Measurements from ENCODE around the gene CD81. TPM values are rescaled to one million over a fixed set of nuclear protein-coding genes. Genes with fewer than 3 reads are reported as not detected.

Gene CD81
- total RNA-seq, 2 experiments from 2014 or later = 181 to 183 TPM

DNA sequence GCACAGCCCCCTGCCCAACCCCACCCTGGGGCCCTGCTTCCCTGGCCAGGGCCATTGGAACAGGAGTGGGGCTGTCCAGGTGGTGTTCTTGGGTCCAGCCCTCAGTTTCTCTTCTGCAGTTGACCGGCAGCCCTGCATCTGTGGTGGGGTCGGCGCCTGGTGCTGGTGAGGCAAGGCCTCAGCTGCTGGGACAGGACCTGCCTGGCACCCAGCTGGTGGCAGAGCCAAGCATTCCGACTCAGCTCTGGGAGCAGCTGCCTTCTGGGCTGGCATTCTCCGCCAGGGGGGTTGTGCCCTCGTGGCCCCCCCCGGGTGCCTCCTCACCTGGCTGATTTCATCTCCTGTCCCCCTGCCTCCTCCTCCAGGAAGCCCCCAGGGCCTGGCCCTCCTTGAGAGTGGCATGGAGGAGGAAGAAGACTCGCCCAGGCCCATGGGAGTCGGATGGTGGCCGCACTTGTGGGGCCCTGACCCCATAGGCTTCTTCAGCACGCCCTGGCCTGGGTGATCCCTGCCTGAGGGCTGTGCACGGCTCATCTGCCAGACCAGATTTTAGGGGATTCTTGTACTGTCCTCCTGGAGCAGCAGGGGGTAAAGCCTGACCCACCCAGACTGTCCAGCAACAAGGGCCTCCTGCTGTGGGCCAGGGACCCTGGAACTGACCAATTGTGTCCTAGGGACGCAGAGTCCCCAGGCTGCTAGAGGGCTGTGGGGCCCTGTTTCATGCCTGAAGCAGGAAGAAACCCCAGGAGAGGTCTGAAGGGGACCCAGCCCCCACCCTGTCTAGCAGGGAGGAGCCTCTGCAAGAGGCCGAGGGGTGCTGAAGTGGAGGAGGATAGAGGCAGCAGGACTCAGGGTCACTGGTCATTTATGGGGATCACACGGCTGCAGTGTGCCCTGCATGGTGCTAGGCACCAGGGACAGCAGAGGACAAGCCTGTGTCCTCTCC is 11.6 kb downstream of the CD81 start:
- TF ChIP-seq, protein P1, sequence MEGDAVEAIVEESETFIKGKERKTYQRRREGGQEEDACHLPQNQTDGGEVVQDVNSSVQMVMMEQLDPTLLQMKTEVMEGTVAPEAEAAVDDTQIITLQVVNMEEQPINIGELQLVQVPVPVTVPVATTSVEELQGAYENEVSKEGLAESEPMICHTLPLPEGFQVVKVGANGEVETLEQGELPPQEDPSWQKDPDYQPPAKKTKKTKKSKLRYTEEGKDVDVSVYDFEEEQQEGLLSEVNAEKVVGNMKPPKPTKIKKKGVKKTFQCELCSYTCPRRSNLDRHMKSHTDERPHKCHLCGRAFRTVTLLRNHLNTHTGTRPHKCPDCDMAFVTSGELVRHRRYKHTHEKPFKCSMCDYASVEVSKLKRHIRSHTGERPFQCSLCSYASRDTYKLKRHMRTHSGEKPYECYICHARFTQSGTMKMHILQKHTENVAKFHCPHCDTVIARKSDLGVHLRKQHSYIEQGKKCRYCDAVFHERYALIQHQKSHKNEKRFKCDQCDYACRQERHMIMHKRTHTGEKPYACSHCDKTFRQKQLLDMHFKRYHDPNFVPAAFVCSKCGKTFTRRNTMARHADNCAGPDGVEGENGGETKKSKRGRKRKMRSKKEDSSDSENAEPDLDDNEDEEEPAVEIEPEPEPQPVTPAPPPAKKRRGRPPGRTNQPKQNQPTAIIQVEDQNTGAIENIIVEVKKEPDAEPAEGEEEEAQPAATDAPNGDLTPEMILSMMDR (IDR thresholded peaks at IDR 0.05) = no peak
- Histone ChIP-seq H3K4me3 (ENCODE audit: low read length) (no peak overlapping the region), H3K27me3 (ENCODE audit: control insufficient read depth in 1 of 2, insufficient read depth in 2 of 2, low read length in 2 of 2) (no peaks in the 10 kb centered on the region), H3K9me3 (ENCODE audit: control insufficient read depth in 1 of 2, insufficient read depth in 1 of 2, low read length in 2 of 2) (no peaks in the 10 kb centered on the region), H3K4me1 (ENCODE audit: insufficient read depth, low read length) (peaks cover 77% of the 10 kb centered on the region), H3K27ac (ENCODE audit: low read depth in 1 of 2, low read length in 2 of 2) (peak overlapping the region in 1 of 2 donors; percentile 58), H3K36me3 (ENCODE audit: insufficient read depth, low read length) (peaks cover 40% of the 10 kb centered on the region)
- Mint-ChIP-seq H3K4me1 (ENCODE audit: low read depth) (peaks cover 52% of the 10 kb centered on the region), H3K9me3 (no peaks in the 10 kb centered on the region), H3K27me3 (no peaks in the 10 kb centered on the region), H3K4me3 (peak overlapping the region; percentile 42), H3K27ac (peak overlapping the region; percentile 79), H3K36me3 (ENCODE audit: low read depth) (peaks cover 19% of the 10 kb centered on the region)
- no peak for ATAC-seq (ENCODE audit: poor library complexity)
- ChIA-PET CTCF (interaction anchor here (1.3 kb wide), 1 partner anchor 12 kb away, joined by 3 read pairs; the partner anchor contains the start of gene TSSC4), POLR2A (interaction anchor here (3.5 kb wide), 1 partner anchor 11 kb away, joined by 47 read pairs; the partner anchor contains the start of gene CD81)
- intact Hi-C loops (cut with DNase I, micrococcal nuclease) = no loop called here
- DNase-seq = no peak

- no peak overlapping the region for H3K4me3 ChIP-seq (ENCODE audit: low read length)
- Mint-ChIP-seq H3K36me3 (ENCODE audit: low read depth) (peaks cover 19% of the 10 kb centered on the region), H3K27ac (peak overlapping the region; percentile 79), H3K9me3 (no peaks in the 10 kb centered on the region), H3K4me1 (ENCODE audit: low read depth) (peaks cover 45% of the 10 kb centered on the region), H3K4me3 (peak overlapping the region; percentile 63), H3K27me3 (no peaks in the 10 kb centered on the region)
- intact Hi-C loops (cut with DNase I, micrococcal nuclease) = loop anchor here in 1 of 2 experiments (10.0 kb wide), 1 partner anchor 535 kb away; the partner anchor contains the start of gene LSP1
- CTCF ChIA-PET = no interaction called here
- H3K4me1 ChIP-seq (ENCODE audit: insufficient read depth, low read length) = peaks cover 73% of the 10 kb centered on the region
- no peaks in the 10 kb centered on the region for H3K27me3 ChIP-seq (ENCODE audit: control insufficient read depth in 1 of 2, insufficient read depth in 2 of 2, low read length in 2 of 2)
- H3K27ac ChIP-seq (ENCODE audit: low read depth in 1 of 2, low read length in 2 of 2) = peak overlapping the region in 1 of 2 donors; percentile 48
- DNase-seq (no peak), ATAC-seq (ENCODE audit: poor library complexity) (no peak)
- H3K36me3 ChIP-seq (ENCODE audit: insufficient read depth, low read length) = peaks cover 48% of the 10 kb centered on the region
- H3K9me3 ChIP-seq (ENCODE audit: control insufficient read depth in 1 of 2, insufficient read depth in 1 of 2, low read length in 2 of 2) = no peaks in the 10 kb centered on the region
- POLR2A ChIA-PET = no interaction called here
- TF ChIP-seq, protein P1 (IDR thresholded peaks at IDR 0.05) = no peak
Observed at GRCh38 chr11:2389377-2390026, 12.4 kb downstream of the CD81 start.

GRCh38 chr11:2390091-2390724 is 13.1 kb downstream of the CD81 start:
- intact Hi-C loops (cut with DNase I, micrococcal nuclease) = loop anchor here in 1 of 2 experiments (10.0 kb wide), 1 partner anchor 535 kb away; the partner anchor contains the start of gene LSP1
- Mint-ChIP-seq H3K36me3 (ENCODE audit: low read depth) (peaks cover 19% of the 10 kb centered on the region), H3K4me1 (ENCODE audit: low read depth) (peaks cover 38% of the 10 kb centered on the region), H3K9me3 (no peaks in the 10 kb centered on the region), H3K27ac (peak overlapping the region; percentile 79), H3K4me3 (peak overlapping the region; percentile 63), H3K27me3 (no peaks in the 10 kb centered on the region)
- ATAC-seq (ENCODE audit: poor library complexity) = no peak
- Histone ChIP-seq H3K27me3 (ENCODE audit: control insufficient read depth in 1 of 2, insufficient read depth in 2 of 2, low read length in 2 of 2) (no peaks in the 10 kb centered on the region), H3K4me3 (ENCODE audit: low read length) (no peak overlapping the region), H3K36me3 (ENCODE audit: insufficient read depth, low read length) (peaks cover 52% of the 10 kb centered on the region), H3K27ac (ENCODE audit: low read depth in 1 of 2, low read length in 2 of 2) (no peak overlapping the region), H3K4me1 (ENCODE audit: insufficient read depth, low read length) (peaks cover 69% of the 10 kb centered on the region), H3K9me3 (ENCODE audit: control insufficient read depth in 1 of 2, insufficient read depth in 1 of 2, low read length in 2 of 2) (no peaks in the 10 kb centered on the region)
- TF ChIP-seq, protein P1 (IDR thresholded peaks at IDR 0.05) = no peak
- no peak for DNase-seq
- ChIA-PET CTCF (no interaction called here), POLR2A (no interaction called here)
